ENCODE data around the gene SV2B. TPM values are rescaled to one million over a fixed set of nuclear protein-coding genes. Genes with fewer than 3 reads are reported as not detected.

The SV2B gene
- total and polyA plus RNA-seq, 2 donors (not counting 3 experiments of a cell fraction or from before 2014, with no cell fraction given) = not detected

GRCh38 chr15:91171334-91171733 lies 71.3 kb downstream of the SV2B start:
- no peak for DNase-seq (ENCODE audit: low read depth, low spot score)
- no peaks in the 10 kb centered on the region for H3K9me1 ChIP-seq (replicated peaks; ENCODE audit: control insufficient read depth, extremely low read depth, insufficient read depth, low read length)
- H3K79me2 ChIP-seq (ENCODE audit: control insufficient read depth, insufficient read depth, low read length) = no peaks in the 10 kb centered on the region
- no peaks in the 10 kb centered on the region for H3K36me3 ChIP-seq (ENCODE audit: control insufficient read depth in 2 of 2, extremely low read depth in 1 of 2, insufficient read depth in 2 of 2, low read length in 2 of 2)
- H3K9ac ChIP-seq (replicated peaks; ENCODE audit: extremely low read depth, insufficient read depth, low read length) = no peak overlapping the region
- intact Hi-C loops (cut with micrococcal nuclease) (no loop called here), dilution Hi-C loops (cut with MboI; ENCODE audit: extremely low pct_ligation_motif_present, low sequenced_read_pairs) (no loop called here)
- no peak overlapping the region for H3K27ac ChIP-seq (ENCODE audit: insufficient read depth, low read depth, low read length)
- no peak overlapping the region for H3K4me3 ChIP-seq (replicated peaks in 1 of 3; ENCODE audit: insufficient read depth in 1 of 3, low read depth in 1 of 3, low read length in 3 of 3)
- no TSS peak for BruUV-seq (replicated peaks)
- H3K9me3 ChIP-seq (replicated peaks; ENCODE audit: control insufficient read depth, insufficient read depth, low read length) = no peaks in the 10 kb centered on the region
- ChIA-PET CTCF (interaction anchor here (1.3 kb wide), 1 partner anchor 13 kb away, joined by 3 read pairs; no protein-coding TSS in a partner anchor), POLR2A (no interaction called here)
- no peak for TF ChIP-seq JUN (IDR thresholded peaks at IDR 0.05; ENCODE audit: borderline replicate concordance, insufficient read depth, insufficient read length, low read depth)
- no peak for TF ChIP-seq FOS (IDR thresholded peaks at IDR 0.05; ENCODE audit: borderline replicate concordance, insufficient read depth, low read length)
- TF ChIP-seq MYC (IDR thresholded peaks at IDR 0.05; ENCODE audit: low read depth, low read length) = no peak
- no peak for TF ChIP-seq POLR2AphosphoS5 (IDR thresholded peaks at IDR 0.05; ENCODE audit: insufficient read depth, low read depth, low read length)
- no peak for TF ChIP-seq MAX (IDR thresholded peaks at IDR 0.05; ENCODE audit: insufficient read depth, insufficient read length)
- TF ChIP-seq EZH2 (IDR thresholded peaks at IDR 0.05; ENCODE audit: borderline replicate concordance, low read depth, low read length, severe bottlenecking) = no peak
- no peak for TF ChIP-seq GATA2 (IDR thresholded peaks at IDR 0.05; ENCODE audit: insufficient read depth, insufficient read length, low read depth, low read length)
- TF ChIP-seq CTCF (IDR thresholded peaks at IDR 0.05; ENCODE audit: extremely low read depth in 1 of 2, insufficient read depth in 1 of 2, low read depth in 1 of 2, low read length in 2 of 2) = no peak
- TF ChIP-seq POLR2A (IDR thresholded peaks at IDR 0.05; ENCODE audit: low read depth, low read length) = no peak
- H3K27me3 ChIP-seq (ENCODE audit: control insufficient read depth in 2 of 2, insufficient read depth in 2 of 2, low read length in 2 of 2) = no peaks in the 10 kb centered on the region
- no peaks in the 10 kb centered on the region for H4K20me1 ChIP-seq (replicated peaks; ENCODE audit: control insufficient read depth, extremely low read depth, insufficient read depth, low read length)
- FAIRE-seq = no peak
- no peaks in the 10 kb centered on the region for H3K4me1 ChIP-seq (ENCODE audit: control insufficient read depth, extremely low read depth, insufficient read depth, low read length)
- H2AFZ ChIP-seq (ENCODE audit: low read depth, low read length) = no peak overlapping the region
- no peak overlapping the region for H3K4me2 ChIP-seq (ENCODE audit: insufficient read depth, low read length)
